Measurements from ENCODE around the gene LNX1. TPM values are rescaled to one million over a fixed set of nuclear protein-coding genes. Genes with fewer than 3 reads are reported as not detected.

Gene LNX1
- total RNA-seq, 4 donors from 2014 or later, result 11.9 to 66.5 (median 41.3) TPM

- TF ChIP-seq CTCF (IDR thresholded peaks at IDR 0.05; ENCODE audit: low read depth), result no peak
These were observed 106.2 kb downstream of the LNX1 start for GRCh38 chr4:53484911-53485657.

- TF ChIP-seq CTCF (IDR thresholded peaks at IDR 0.05; ENCODE audit: low read depth), result no peak
These were observed 108.0 kb downstream of the LNX1 start for GRCh38 chr4:53483250-53483649.

- TF ChIP-seq CTCF (IDR thresholded peaks at IDR 0.05; ENCODE audit: low read depth), result no peak
These were observed 109.7 kb downstream of the LNX1 start for GRCh38 chr4:53481586-53481985.

GRCh38 chr4:53480909-53481308 lies 110.4 kb downstream of the LNX1 start:
- TF ChIP-seq CTCF (IDR thresholded peaks at IDR 0.05; ENCODE audit: low read depth), result no peak

- TF ChIP-seq CTCF (IDR thresholded peaks at IDR 0.05; ENCODE audit: low read depth), result no peak
These were observed 111.4 kb downstream of the LNX1 start for GRCh38 chr4:53479736-53480525.

- TF ChIP-seq CTCF (IDR thresholded peaks at IDR 0.05; ENCODE audit: low read depth), result no peak
These were observed 112.4 kb downstream of the LNX1 start for GRCh38 chr4:53478671-53479456.

- no peak for TF ChIP-seq CTCF (IDR thresholded peaks at IDR 0.05; ENCODE audit: low read depth)
These were observed 113.7 kb downstream of the LNX1 start for GRCh38 chr4:53477636-53478035.
